Progenitor cell of endocrine pancreas (in vitro differentiated cells): ENCODE results near the gene CFAP43. TPM values are rescaled to one million over a fixed set of nuclear protein-coding genes. Genes with fewer than 3 reads are reported as not detected.

Source experiments
- DNase-seq: peaks from one replicate; pipeline ENCODE4 v3.0.0; 2021; ENCODE audit warnings: low spot score; ENCODE audit not compliant: unreplicated experiment
- H3K27ac Mint-ChIP-seq: 2 replicates; pipeline ENCODE4 v1.8.0; 2021; ENCODE audit warnings: mild to moderate bottlenecking, moderate library complexity, mixed read lengths
- H3K27me3 Mint-ChIP-seq: 2 replicates; pipeline ENCODE4 v1.8.0; 2021; ENCODE audit warnings: mixed read lengths
- H3K36me3 Mint-ChIP-seq: 2 replicates; pipeline ENCODE4 v1.8.0; 2022; ENCODE audit warnings: mixed read lengths; ENCODE audit not compliant: insufficient read depth
- H3K4me1 Mint-ChIP-seq: 2 replicates; pipeline ENCODE4 v1.8.0; 2021; ENCODE audit warnings: low read depth, mixed read lengths
- H3K4me3 Mint-ChIP-seq: 2 replicates; pipeline ENCODE4 v1.8.0; 2021; ENCODE audit warnings: low read depth, mild to moderate bottlenecking, moderate library complexity, mixed read lengths
- H3K9me3 Mint-ChIP-seq: 2 replicates; pipeline ENCODE4 v1.8.0; 2021; ENCODE audit warnings: low read depth, mixed read lengths
- total RNA-seq: library from RNA; stranded (reverse); gene quantifications from 2 replicates; pipeline ENCODE4 v1.2.1, GENCODE V29; 2021
- TF ChIP-seq, protein P1 (sequence below): fragments of 200-600 bp; sonication (generic); IDR thresholded peaks from one replicate; pipeline ENCODE4 v1.5.0; 2021; ENCODE audit warnings: antibody characterized with exemption, mild to moderate bottlenecking; ENCODE audit not compliant: unreplicated experiment

CFAP43 gene
- total RNA-seq, 1 donor from 2014 or later: 5.4 TPM

DNA sequence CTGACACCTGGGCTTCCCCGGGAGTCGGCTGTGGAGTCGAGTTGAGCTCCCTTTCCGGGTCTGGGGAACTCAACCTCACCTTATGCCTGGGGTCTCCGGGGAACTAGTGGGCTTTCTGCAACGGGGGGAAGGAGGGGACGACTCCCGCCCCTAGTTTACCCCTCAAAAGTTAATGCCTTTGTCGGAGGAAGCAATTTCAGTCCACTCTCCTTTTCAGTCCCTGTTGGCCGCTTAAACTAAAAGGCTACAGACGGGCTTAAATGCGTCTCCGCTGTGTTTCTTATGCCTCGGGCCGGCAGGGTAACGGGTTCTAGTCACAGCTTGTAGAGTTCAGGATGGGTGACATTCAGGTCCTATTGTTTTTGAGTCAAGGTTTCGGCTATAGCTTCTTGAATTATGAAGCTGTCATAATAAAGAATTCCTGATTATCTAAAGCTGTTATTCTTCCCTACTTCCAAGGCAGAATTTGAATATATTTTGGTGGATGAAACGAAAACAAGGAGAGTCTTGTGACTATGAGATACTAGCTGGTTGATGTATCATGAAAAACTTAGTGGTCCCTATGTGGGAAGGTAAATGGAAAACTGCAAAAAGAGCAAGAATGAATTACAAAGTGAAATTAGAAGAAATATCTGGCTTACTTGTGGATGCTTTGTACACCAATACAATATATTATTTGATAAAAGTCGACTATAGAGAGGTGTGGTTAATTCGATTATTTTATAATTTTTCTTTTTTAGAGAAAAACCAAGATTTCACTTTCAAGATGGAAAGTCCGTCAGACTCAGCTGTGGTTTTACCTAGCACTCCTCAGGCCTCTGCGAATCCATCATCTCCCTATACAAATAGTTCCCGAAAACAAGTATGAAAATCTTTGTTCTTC is 109.7 kb downstream of the CFAP43 start:
- Mint-ChIP-seq H3K4me3 (peak overlapping the region; percentile 89), H3K27ac (peak overlapping the region; percentile 98), H3K27me3 (no peaks in the 10 kb centered on the region), H3K4me1 (peaks cover 11% of the 10 kb centered on the region), H3K9me3 (no peaks in the 10 kb centered on the region), H3K36me3 (no peaks in the 10 kb centered on the region)
- TF ChIP-seq, protein P1, sequence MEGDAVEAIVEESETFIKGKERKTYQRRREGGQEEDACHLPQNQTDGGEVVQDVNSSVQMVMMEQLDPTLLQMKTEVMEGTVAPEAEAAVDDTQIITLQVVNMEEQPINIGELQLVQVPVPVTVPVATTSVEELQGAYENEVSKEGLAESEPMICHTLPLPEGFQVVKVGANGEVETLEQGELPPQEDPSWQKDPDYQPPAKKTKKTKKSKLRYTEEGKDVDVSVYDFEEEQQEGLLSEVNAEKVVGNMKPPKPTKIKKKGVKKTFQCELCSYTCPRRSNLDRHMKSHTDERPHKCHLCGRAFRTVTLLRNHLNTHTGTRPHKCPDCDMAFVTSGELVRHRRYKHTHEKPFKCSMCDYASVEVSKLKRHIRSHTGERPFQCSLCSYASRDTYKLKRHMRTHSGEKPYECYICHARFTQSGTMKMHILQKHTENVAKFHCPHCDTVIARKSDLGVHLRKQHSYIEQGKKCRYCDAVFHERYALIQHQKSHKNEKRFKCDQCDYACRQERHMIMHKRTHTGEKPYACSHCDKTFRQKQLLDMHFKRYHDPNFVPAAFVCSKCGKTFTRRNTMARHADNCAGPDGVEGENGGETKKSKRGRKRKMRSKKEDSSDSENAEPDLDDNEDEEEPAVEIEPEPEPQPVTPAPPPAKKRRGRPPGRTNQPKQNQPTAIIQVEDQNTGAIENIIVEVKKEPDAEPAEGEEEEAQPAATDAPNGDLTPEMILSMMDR: no peak
- no peak for DNase-seq

DNA sequence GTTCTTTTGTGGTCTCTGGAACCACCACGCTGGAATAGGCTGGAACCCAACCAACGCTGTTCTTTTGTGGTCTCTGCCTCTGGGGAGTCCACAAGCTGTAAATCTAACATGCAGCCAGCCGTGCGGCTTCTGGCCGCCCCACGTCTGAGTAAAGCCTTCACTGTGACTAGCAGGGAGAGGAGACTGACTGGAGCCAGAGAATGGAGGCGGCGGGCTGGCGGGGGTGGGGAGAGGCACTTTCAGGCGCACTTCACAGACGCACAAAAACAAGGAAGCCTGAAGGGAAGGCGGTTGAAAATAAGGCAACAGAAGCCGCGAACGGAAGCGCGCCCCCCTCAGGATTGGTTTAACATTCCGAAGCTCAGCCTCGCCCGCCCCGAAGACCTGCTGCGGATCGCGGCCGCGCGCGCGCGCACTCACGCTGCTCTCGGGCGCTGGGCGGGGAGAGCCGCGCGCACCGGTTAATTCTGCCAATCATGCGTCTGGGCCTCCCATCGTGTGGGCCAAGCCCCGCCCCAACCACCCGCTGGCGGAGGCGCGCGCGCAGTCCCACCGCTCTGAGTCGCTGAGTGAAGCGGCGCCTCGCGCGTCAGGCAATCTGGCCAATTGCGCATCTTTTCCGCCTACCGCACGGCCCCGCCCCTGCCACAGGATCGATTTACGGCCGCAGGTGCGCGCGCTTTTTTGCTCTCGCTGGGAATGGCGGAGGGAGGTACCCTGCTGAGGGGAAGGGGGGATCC is 110.5 kb downstream of the CFAP43 start, which contains the start of gene SFR1:
TSS of gene SFR1 (plus strand) at position 687 of the 740 bp plus-strand sequence. CDS start at position 700, 13 bp downstream.
- Mint-ChIP-seq H3K9me3 (no peaks in the 10 kb centered on the region), H3K36me3 (no peaks in the 10 kb centered on the region), H3K27me3 (no peaks in the 10 kb centered on the region), H3K4me3 (peak within 1 kb of the TSS; percentile 89), H3K27ac (peak within 1 kb of the TSS; percentile 100), H3K4me1 (peaks cover 11% of the 10 kb centered on the region)
- TF ChIP-seq, protein P1: peak; percentile 71
- DNase-seq: peak; percentile 99

DNA sequence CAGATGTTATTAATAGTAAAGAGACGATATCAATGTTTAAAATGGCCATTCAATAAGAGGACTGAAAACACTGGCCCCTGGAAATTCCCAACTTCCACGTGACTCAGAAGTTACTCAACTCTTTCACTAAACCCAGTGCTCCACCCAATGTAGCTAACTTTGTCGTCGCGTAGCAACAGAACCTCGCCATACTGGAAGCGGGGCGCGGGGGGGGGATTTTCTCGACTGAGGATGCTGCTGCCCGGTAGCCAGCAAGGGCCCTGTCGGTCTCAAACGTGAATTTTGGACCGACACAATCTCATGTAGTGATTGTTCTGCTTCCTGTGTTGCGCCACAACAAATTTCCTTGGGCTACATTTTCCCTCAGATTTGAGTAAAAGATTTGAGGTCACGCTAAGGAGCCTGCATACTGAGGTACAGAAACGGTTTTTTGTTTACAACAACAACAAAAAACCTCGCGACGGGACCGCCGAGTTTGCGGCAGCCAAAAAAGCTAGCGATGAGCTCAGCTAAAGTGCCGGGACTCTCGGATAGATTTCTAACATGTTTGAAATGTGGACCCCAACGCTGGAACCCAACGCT is 111.2 kb downstream of the CFAP43 start:
- TF ChIP-seq, protein P1: no peak
- Mint-ChIP-seq H3K27me3 (no peaks in the 10 kb centered on the region), H3K9me3 (no peaks in the 10 kb centered on the region), H3K27ac (peak overlapping the region; percentile 100), H3K36me3 (no peaks in the 10 kb centered on the region), H3K4me1 (peaks cover 11% of the 10 kb centered on the region), H3K4me3 (peak overlapping the region; percentile 89)
- DNase-seq: peak; percentile 55

DNA sequence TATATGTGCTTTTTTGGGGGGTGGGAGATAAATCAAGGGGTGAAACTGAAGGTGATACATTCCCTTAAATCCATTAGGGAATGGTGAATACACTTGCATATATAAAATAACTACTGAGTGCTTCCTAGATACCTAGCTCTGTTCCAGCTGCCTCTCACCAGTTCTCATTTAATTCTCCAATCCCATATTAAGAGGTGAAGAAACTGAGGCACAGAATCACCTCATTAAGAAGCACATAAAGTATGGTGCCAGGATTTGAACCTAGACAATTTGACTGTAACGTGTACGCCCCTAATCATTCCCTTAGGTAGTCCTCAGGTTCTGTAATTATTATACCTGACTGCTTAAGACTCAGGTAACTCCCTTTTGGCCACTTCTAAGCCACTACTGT is 111.7 kb downstream of the CFAP43 start:
- no peaks in the 10 kb centered on the region for H3K9me3 Mint-ChIP-seq
- H3K4me1 Mint-ChIP-seq: peaks cover 11% of the 10 kb centered on the region
- H3K36me3 Mint-ChIP-seq: no peaks in the 10 kb centered on the region
- peak overlapping the region; percentile 89 for H3K4me3 Mint-ChIP-seq
- peak overlapping the region; percentile 100 for H3K27ac Mint-ChIP-seq
- TF ChIP-seq, protein P1: no peak
- no peaks in the 10 kb centered on the region for H3K27me3 Mint-ChIP-seq
- DNase-seq: no peak

DNA sequence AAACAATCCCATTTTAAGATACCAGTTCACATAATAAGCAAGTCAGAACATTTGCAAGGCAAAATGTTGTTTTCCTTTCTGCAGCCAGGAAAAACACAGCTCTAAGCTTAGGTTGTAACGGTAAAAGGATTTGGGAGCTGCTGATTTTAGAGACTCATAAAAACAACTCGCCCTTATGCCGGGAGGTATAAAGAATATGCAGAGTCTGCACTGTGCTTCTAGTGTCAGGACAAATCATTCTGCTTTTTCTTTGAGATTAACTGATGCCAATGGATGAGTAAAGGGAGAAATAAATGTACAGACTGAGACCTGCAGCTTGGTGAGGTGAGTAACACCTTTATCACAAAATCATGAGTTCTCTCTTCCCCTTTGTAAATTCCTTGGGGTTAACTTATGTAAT is 112.2 kb downstream of the CFAP43 start:
- Mint-ChIP-seq H3K27me3 (no peaks in the 10 kb centered on the region), H3K9me3 (no peaks in the 10 kb centered on the region), H3K4me1 (peaks cover 14% of the 10 kb centered on the region), H3K27ac (peak overlapping the region; percentile 27), H3K36me3 (no peaks in the 10 kb centered on the region), H3K4me3 (no peak overlapping the region)
- no peak for DNase-seq
- TF ChIP-seq, protein P1: no peak
